ENCODE measurements around the gene RCAN1. TPM values are rescaled to one million over a fixed set of nuclear protein-coding genes. Genes with fewer than 3 reads are reported as not detected.

The RCAN1 gene
- total and polyA plus RNA-seq, 9 of the 15 experiments (the other 6 are each of a cell fraction or from before 2014, with no cell fraction given) = 4.4 to 16.5 (median 12.3) TPM

GRCh38 chr21:34589511-34590282 is 25.2 kb downstream of the RCAN1 start:
- Histone ChIP-seq H3K4me2 (ENCODE audit: insufficient read depth, low read length) (no peak overlapping the region), H3K9me1 (ENCODE audit: control insufficient read depth, insufficient read depth, low read length) (no peaks in the 10 kb centered on the region), H3K4me3 (no peak overlapping the region), H3K27me3 (ENCODE audit: control insufficient read depth in 2 of 2, insufficient read depth in 2 of 2, low read length in 2 of 2) (peaks cover 0 to 4% of the 10 kb centered on the region in 2 experiments; a peak in 1 of 5 replicates), H3K9ac (ENCODE audit: insufficient read depth in 1 of 2, low read depth in 2 of 2, low read length in 2 of 2) (no peak overlapping the region), H3K27ac (ENCODE audit: extremely low read depth, low read depth, low read length) (no peak overlapping the region), H2AFZ (ENCODE audit: low read depth, low read length) (no peak overlapping the region), H3K36me3 (ENCODE audit: control insufficient read depth, insufficient read depth, low read length) (no peaks in the 10 kb centered on the region), H3K79me2 (ENCODE audit: control insufficient read depth, insufficient read depth, low read length) (no peaks in the 10 kb centered on the region), H3K4me1 (replicated peaks in 1 of 2; ENCODE audit: control insufficient read depth in 2 of 2, insufficient read depth in 2 of 2, low read length in 2 of 2) (peaks cover 5 to 16% of the 10 kb centered on the region in 2 experiments; a peak in 4 of 5 replicates), H3K9me3 (replicated peaks; ENCODE audit: control insufficient read depth, insufficient read depth, low read depth, low read length) (no peaks in the 10 kb centered on the region), H4K20me1 (replicated peaks; ENCODE audit: control insufficient read depth, insufficient read depth, low read length) (no peaks in the 10 kb centered on the region)
- in situ Hi-C loops (cut with MboI) (no loop called here), intact Hi-C loops (cut with micrococcal nuclease) (no loop called here)
- no TSS peak for BruUV-seq (replicated peaks)
- DNase-seq (ENCODE audit: extremely low read depth in 1 of 4, low spot score in 3 of 4) (no peak), ATAC-seq (no peak), FAIRE-seq (no peak)
- ChIA-PET CTCF (ENCODE audit: low intra/inter-chr PET ratio) (no interaction called here), POLR2A (no interaction called here)
- TF ChIP-seq ZFX (CRISPR knock-in tag; IDR thresholded peaks at IDR 0.05) (0 out of 2 replicates have a peak, but pooled peaks have one; percentile 3), FOXO4 (CRISPR knock-in tag; IDR thresholded peaks at IDR 0.05) (no peak)
- 23% methylated on average over 9 of the region's 9 CpGs for WGBS (ENCODE audit: insufficient coverage, low coverage, missing lambda C conversion rate)
